Activated CD4-positive, alpha-beta memory T cell treated with anti-CD3 and anti-CD28 coated beads for 36 hours (primary cell): ENCODE data around the gene ZC3H10. TPM values are rescaled to one million over a fixed set of nuclear protein-coding genes. Genes with fewer than 3 reads are reported as not detected.
A peak's percentile ranks its signal among the peaks of the same experiment; 100 is the strongest.
"Not testable (repeated sequence)": the region's sequence is repeated elsewhere in the genome, so short reads cannot be mapped to it uniquely, and the experiment has no call there.

Experiments
- CTCF ChIA-PET: fragments of 350-600 bp; sonication (Branson Sonifier 250); formaldehyde crosslinking; loops from one replicate; lab custom pipeline; 2021; ENCODE audit warnings: antibody characterized with exemption, inconsistent platforms; lab: Charles Lee
- POLR2A ChIA-PET: fragments of 350-600 bp; sonication (Branson Sonifier 250); formaldehyde crosslinking; loops from one replicate; lab custom pipeline; 2021; ENCODE audit warnings: antibody characterized with exemption; lab: Charles Lee
- DNase-seq: peaks from one replicate; pipeline ENCODE4 v3.0.0-alpha.2; 2020
- H3K27ac Mint-ChIP-seq: one replicate; pipeline ENCODE4 v1.8.0; 2021; ENCODE audit warnings: mixed read lengths
- H3K27me3 Mint-ChIP-seq: one replicate; pipeline ENCODE4 v1.8.0; 2021; ENCODE audit warnings: mixed read lengths
- H3K36me3 Mint-ChIP-seq: one replicate; pipeline ENCODE4 v1.8.0; 2021; ENCODE audit warnings: mixed read lengths
- H3K4me1 Mint-ChIP-seq: one replicate; pipeline ENCODE4 v1.8.0; 2021; ENCODE audit warnings: low read depth, mixed read lengths
- H3K4me3 Mint-ChIP-seq: one replicate; pipeline ENCODE4 v1.8.0; 2021; ENCODE audit warnings: mild to moderate bottlenecking, mixed read lengths
- H3K9me3 Mint-ChIP-seq: one replicate; pipeline ENCODE4 v1.8.0; 2021; ENCODE audit warnings: mixed read lengths
- intact Hi-C: fragments of 100-400 bp; cut with micrococcal nuclease; formaldehyde crosslinking; loops from one replicate; pipeline ENCODE4 v1.15.1; 2023
- total RNA-seq, 2 experiments: library from RNA; stranded (reverse); gene quantifications; one replicate each; pipeline ENCODE4 v1.2.3, GENCODE V29; 2021

Gene ZC3H10
- total RNA-seq, 2 experiments from 2014 or later = 5.1 to 7.2 TPM

DNA sequence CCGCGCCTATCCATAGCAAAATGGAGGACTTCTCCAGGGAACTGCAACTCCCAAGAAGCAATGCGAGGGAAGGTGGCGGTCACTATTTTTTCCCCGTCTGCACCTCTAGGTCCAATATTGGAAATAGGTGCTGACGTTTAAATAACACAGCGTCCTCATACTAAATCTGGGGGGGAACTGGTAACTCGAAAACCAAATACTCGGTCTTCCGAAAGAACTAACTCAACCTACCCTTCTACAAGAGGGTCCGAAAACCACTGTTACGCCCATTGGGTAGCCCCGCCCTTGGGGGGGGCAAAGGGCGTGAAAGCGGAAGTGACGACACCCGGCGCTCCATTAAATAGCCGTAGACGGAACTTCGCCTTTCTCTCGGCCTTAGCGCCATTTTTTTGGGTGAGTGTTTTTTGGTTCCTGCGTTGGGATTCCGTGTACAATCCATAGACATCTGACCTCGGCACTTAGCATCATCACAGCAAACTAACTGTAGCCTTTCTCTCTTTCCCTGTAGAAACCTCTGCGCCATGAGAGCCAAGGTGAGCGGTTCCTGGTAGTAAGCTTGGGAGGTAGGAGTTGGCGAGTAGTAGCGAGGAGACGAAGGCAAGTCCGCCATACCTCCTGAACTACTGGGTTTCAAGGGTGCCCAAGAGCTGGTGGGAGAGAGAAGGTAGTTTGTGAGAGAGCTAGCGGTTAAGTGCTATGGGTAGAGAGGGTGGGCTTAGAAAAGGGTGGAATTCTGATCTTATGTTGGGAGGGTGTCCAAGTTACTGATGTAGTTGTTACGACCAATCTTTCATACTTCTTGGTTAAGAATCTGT, 1.6 kb upstream of the ZC3H10 start, which contains the start of gene RPL41:
TSS of gene RPL41 (plus strand) at position 367 of the 815 bp plus-strand sequence.
- CTCF ChIA-PET = interaction anchor here (2.0 to 6.9 kb wide), 5 partner anchors 12 to 74 kb away, joined by 6 to 168 read pairs (median 60); partner anchors contain the start of genes ESYT1, MYL6, PA2G4 and SMARCC2
- Mint-ChIP-seq H3K36me3 (peaks cover 52% of the 10 kb centered on the region), H3K27ac (peak within 1 kb of the TSS; percentile 100)

DNA sequence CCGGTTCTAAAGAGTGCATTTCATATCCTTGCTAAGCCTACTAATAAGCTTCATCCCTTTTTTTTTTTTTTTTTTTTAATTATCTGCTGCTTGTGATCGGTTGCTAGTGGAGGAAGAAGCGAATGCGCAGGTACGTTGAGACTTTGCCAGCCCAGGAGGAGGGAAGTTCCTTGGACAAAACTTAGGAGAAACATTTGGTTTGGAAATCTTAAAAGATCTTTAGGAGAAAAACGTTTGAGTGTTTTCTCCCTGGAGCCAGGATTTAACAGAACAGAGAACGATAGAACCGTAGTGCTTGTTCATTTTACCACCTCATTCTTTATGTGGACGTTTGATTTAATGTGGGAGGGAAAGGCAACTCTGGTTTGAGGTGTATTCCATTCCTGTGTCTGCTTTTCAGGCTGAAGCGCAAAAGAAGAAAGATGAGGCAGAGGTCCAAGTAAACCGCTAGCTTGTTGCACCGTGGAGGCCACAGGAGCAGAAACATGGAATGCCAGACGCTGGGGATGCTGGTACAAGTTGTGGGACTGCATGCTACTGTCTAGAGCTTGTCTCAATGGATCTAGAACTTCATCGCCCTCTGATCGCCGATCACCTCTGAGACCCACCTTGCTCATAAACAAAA, 872 bp upstream of the ZC3H10 start:
- DNase-seq, H3K9me3 Mint-ChIP-seq, H3K27me3 Mint-ChIP-seq: not testable (repeated sequence)
- peak overlapping the region; percentile 99 for H3K4me3 Mint-ChIP-seq
- peaks cover 29% of the 10 kb centered on the region for H3K4me1 Mint-ChIP-seq
- CTCF ChIA-PET = interaction anchor here (1.2 to 6.9 kb wide), 11 partner anchors 11 to 378 kb away, joined by 3 to 168 read pairs (median 6); partner anchors contain the start of genes ESYT1, MYL6, PA2G4 and SMARCC2
- POLR2A ChIA-PET = interaction anchor here (0.6 to 6.7 kb wide), 13 partner anchors 10 to 379 kb away, joined by 3 to 101 read pairs (median 10); partner anchors contain the start of genes ANKRD52, ESYT1, MYL6 and PA2G4
- H3K27ac Mint-ChIP-seq = peak overlapping the region; percentile 100
- H3K36me3 Mint-ChIP-seq = peaks cover 50% of the 10 kb centered on the region
- intact Hi-C loops = loop anchor here (2.0 to 5.0 kb wide), 5 partner anchors 38 to 515 kb away; partner anchors contain the start of genes BAZ2A, CNPY2, ORMDL2 and SARNP

More for the DNA sequence above, 1.6 kb upstream of the ZC3H10 start, which contains the start of gene RPL41:
- Mint-ChIP-seq H3K9me3 (no peaks in the 10 kb centered on the region), H3K4me3 (peak within 1 kb of the TSS; percentile 99), H3K4me1 (peaks cover 29% of the 10 kb centered on the region), H3K27me3 (no peaks in the 10 kb centered on the region)
- POLR2A ChIA-PET = interaction anchor here (0.6 to 6.7 kb wide), 10 partner anchors 11 to 378 kb away, joined by 3 to 101 read pairs (median 6); partner anchors contain the start of genes ESYT1, IL23A, PA2G4 and RAB5B
- intact Hi-C loops = loop anchor here (1.0 to 5.0 kb wide), 8 partner anchors 12 to 516 kb away; partner anchors contain the start of genes BAZ2A, CNPY2, ORMDL2 and PA2G4
- DNase-seq = peak; percentile 96

DNA sequence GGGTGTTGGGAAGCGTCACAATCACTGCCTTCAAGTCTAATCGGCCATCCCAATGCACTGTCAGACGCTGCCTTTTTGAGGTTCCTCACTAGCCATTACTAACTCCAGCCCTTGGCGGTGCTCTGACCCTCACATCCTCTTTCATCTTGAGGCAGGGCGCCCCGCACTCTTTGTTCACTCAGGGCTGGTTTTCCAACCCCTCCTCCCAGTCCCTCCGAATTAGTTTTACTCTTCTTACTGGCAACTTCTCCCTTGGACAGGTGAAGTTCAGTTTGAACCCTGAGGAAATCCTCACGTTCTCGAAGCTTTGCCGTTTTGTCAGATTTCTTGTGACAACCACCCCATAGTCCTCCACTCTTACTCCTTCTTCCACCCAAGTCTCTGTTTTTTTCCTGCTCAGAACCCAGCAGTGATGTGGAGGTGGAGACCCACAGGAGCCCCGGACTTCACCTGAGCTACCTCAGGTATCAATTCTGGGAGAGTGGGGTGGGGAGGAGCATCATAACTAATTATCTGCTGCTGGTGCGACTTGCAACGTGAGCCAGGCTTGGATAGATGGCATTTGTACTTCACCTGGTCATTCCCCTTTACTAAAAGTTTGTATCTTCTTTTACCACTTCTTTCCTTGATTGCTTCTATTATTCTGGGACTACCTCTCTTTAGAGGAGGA, 757 bp downstream of the ZC3H10 start:
- H3K27ac Mint-ChIP-seq = peak overlapping the region; percentile 100
- POLR2A ChIA-PET = interaction anchor here (0.5 to 6.7 kb wide), 24 partner anchors 9 to 562 kb away, joined by 3 to 101 read pairs (median 4); partner anchors contain the start of genes ANKRD52, ESYT1, IL23A and MYL6

DNA sequence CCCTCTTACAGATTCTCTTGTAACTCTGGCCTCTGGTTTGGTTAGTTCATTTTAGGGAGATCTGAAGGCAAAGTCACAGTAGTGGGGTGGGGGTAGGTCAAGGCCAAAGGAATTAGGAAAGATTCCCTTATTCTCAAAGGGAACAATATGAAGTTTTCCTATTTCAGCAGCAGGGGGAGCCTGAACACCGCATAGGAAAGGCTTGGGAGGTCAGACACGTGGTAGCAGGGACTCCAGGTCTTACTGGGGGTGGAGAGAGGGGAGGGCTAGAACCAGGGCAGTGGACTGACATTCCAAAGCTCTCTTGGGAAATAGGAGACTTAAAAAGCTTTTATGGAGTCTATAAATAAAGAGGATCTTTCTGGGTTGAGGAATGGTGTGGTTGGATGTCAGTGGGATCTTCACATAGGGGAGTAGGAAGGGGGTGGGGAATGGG, 1.3 kb downstream of the ZC3H10 start:
- Mint-ChIP-seq H3K36me3 (peaks cover 28% of the 10 kb centered on the region), H3K27ac (peak overlapping the region; percentile 100), H3K4me3 (peak overlapping the region; percentile 99), H3K27me3 (no peaks in the 10 kb centered on the region), H3K9me3 (no peaks in the 10 kb centered on the region), H3K4me1 (peaks cover 34% of the 10 kb centered on the region)
- CTCF ChIA-PET = interaction anchor here (0.6 to 6.9 kb wide), 18 partner anchors 9 to 381 kb away, joined by 3 to 168 read pairs (median 7); partner anchors contain the start of genes ANKRD52, COQ10A, ESYT1 and MYL6
- intact Hi-C loops = loop anchor here (1.0 to 5.0 kb wide), 8 partner anchors 139 to 513 kb away; partner anchors contain the start of genes ANKRD52, BAZ2A, CNPY2 and IL23A
- peak; percentile 73 for DNase-seq
- POLR2A ChIA-PET = interaction anchor here (0.6 to 6.7 kb wide), 11 partner anchors 14 to 145 kb away, joined by 3 to 101 read pairs (median 4); partner anchors contain the start of genes PA2G4, RAB5B, RNF41 and SMARCC2

More for the DNA sequence above, 757 bp downstream of the ZC3H10 start:
- Mint-ChIP-seq H3K9me3 (no peaks in the 10 kb centered on the region), H3K4me1 (peaks cover 31% of the 10 kb centered on the region), H3K4me3 (peak overlapping the region; percentile 99), H3K36me3 (peaks cover 34% of the 10 kb centered on the region), H3K27me3 (no peaks in the 10 kb centered on the region)
- CTCF ChIA-PET = interaction anchor here (1.0 to 6.9 kb wide), 33 partner anchors 9 to 517 kb away, joined by 3 to 168 read pairs (median 6); partner anchors contain the start of genes ANKRD52, CNPY2, COQ10A and ERBB3
- intact Hi-C loops = loop anchor here (1.0 to 5.0 kb wide), 16 partner anchors 7 to 513 kb away; partner anchors contain the start of genes ANKRD52, BAZ2A, CNPY2 and CS
- no peak for DNase-seq

DNA sequence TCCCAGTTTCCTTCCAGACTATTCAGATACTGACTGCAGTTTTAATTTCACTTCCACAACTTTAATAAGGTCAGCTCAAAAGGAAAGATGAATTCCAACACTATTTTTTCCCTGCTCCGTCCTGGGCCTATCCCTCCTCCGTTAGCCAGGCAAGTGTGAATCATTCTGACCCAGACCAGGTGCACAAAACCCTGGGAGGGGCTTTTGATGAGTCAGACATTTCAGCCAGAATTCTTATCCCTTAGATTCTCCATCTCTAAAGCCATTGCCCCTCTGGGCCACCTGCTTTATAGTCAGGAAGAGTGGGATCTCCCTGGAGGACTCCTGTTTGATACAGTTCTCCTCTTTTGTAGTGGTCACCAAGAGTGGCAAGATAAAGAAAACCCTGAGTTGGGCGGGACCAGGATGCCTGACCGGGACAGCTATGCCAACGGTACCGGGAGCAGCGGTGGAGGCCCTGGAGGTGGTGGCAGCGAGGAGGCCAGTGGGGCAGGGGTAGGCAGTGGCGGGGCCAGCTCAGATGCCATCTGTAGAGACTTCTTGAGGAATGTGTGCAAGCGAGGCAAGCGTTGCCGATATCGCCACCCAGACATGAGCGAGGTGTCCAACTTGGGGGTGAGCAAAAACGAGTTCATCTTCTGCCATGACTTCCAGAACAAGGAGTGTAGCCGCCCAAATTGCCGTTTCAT, 2.2 kb downstream of the ZC3H10 start:
- DNase-seq = no peak

DNA sequence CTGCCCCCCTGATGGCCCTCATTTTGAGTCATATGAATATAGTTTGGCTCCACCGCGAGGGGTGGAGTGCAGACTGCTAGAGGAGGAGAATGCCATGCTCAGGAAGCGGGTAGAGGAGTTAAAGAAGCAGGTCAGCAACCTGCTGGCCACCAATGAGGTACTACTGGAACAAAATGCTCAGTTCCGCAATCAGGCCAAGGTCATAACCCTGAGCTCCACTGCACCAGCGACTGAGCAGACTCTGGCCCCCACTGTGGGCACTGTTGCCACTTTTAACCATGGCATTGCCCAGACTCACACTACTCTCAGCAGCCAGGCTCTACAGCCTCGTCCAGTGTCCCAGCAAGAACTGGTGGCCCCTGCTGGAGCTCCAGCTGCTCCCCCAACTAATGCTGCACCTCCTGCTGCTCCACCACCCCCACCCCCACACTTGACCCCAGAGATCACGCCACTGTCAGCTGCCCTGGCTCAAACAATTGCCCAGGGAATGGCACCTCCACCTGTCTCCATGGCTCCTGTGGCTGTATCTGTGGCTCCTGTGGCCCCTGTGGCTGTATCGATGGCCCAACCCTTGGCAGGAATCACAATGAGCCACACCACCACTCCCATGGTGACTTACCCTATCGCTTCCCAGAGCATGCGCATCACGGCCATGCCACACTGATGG, 3.3 kb downstream of the ZC3H10 start:
- no peak for DNase-seq
- Mint-ChIP-seq H3K36me3 (peaks cover 28% of the 10 kb centered on the region), H3K27me3 (no peaks in the 10 kb centered on the region), H3K9me3 (no peaks in the 10 kb centered on the region), H3K4me1 (peaks cover 39% of the 10 kb centered on the region), H3K4me3 (no peak overlapping the region), H3K27ac (no peak overlapping the region)
- ChIA-PET CTCF (interaction anchor here (6.9 kb wide), 1 partner anchor 69 kb away, joined by 168 read pairs; the partner anchor contains the start of gene SMARCC2), POLR2A (interaction anchor here (0.6 kb wide), 1 partner anchor 44 kb away, joined by 3 read pairs; no protein-coding TSS in a partner anchor)
- intact Hi-C loops = no loop called here

More for the DNA sequence above, 2.2 kb downstream of the ZC3H10 start:
- POLR2A ChIA-PET = interaction anchor here (0.6 to 6.7 kb wide), 6 partner anchors 14 to 101 kb away, joined by 3 to 101 read pairs (median 12); partner anchors contain the start of genes PA2G4, RNF41 and SMARCC2
- CTCF ChIA-PET = interaction anchor here (0.6 to 6.9 kb wide), 16 partner anchors 8 to 381 kb away, joined by 3 to 168 read pairs (median 10); partner anchors contain the start of genes ANKRD52, COQ10A, ESYT1 and MYL6
- Mint-ChIP-seq H3K36me3 (peaks cover 28% of the 10 kb centered on the region), H3K27ac (no peak overlapping the region), H3K9me3 (no peaks in the 10 kb centered on the region), H3K4me1 (peaks cover 35% of the 10 kb centered on the region), H3K4me3 (no peak overlapping the region), H3K27me3 (no peaks in the 10 kb centered on the region)
- intact Hi-C loops = no loop called here

DNA sequence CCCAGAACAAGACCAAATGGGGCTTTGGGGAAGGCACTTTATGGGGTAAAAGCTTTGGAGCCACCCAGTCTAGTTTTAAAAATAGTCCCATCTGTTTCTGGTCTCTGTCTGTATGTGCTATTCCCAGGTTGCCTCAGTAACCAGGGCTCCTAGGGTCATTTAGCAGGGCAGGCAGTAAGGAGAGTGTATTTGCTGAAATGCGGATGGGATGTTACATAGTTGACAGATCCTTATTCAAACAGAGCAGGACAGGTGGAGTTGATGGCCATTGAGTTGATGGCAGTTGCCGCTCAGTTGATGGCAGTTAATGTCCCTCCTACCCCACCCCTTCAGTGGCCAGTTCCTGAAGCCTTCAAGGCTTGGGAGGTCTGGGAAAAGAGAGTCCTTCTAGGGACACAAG, 4.6 kb downstream of the ZC3H10 start:
- H3K36me3 Mint-ChIP-seq = peaks cover 15% of the 10 kb centered on the region
- CTCF ChIA-PET = interaction anchor here (1.4 kb wide), 1 partner anchor 29 kb away, joined by 3 read pairs; no protein-coding TSS in a partner anchor
- no peaks in the 10 kb centered on the region for H3K9me3 Mint-ChIP-seq
- no peak overlapping the region for H3K27ac Mint-ChIP-seq
- POLR2A ChIA-PET = interaction anchor here (0.6 kb wide), 1 partner anchor 88 kb away, joined by 3 read pairs; no protein-coding TSS in a partner anchor
- H3K4me1 Mint-ChIP-seq = peaks cover 52% of the 10 kb centered on the region
- intact Hi-C loops = no loop called here
- no peak overlapping the region for H3K4me3 Mint-ChIP-seq
- H3K27me3 Mint-ChIP-seq = no peaks in the 10 kb centered on the region
- no peak for DNase-seq

DNA sequence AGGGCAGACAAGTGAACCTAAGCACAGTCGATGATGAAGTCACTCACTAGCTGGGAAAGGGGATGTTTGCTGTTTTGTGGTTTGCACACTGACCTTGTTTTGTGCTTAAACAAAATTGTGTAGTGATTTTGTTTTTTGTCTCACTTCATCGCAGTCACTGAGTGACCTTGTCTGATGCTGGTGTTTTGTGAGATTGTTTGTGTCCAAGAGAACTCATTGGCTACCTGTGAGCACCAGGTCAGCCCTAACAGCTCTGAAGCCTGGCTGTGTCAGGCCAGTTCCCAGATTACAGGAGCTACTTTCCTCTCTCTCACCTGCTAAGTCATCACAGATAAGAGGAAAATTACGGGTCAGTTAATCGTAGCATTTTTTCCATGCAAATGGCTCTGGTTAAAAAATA, 6.1 kb downstream of the ZC3H10 start:
- Mint-ChIP-seq H3K4me1 (peaks cover 43% of the 10 kb centered on the region), H3K9me3 (no peaks in the 10 kb centered on the region), H3K4me3 (no peak overlapping the region), H3K27ac (peak overlapping the region; percentile 34), H3K36me3 (peaks cover 18% of the 10 kb centered on the region), H3K27me3 (no peaks in the 10 kb centered on the region)
- ChIA-PET CTCF (interaction anchor here (0.6 to 7.8 kb wide), 8 partner anchors 15 to 98 kb away, joined by 3 to 118 read pairs (median 6); partner anchors contain the start of genes MYL6, MYL6B, RNF41 and SMARCC2), POLR2A (interaction anchor here (1.2 kb wide), 1 partner anchor 66 kb away, joined by 4 read pairs; the partner anchor contains the start of gene SMARCC2)
- no peak for DNase-seq
- intact Hi-C loops = no loop called here

DNA sequence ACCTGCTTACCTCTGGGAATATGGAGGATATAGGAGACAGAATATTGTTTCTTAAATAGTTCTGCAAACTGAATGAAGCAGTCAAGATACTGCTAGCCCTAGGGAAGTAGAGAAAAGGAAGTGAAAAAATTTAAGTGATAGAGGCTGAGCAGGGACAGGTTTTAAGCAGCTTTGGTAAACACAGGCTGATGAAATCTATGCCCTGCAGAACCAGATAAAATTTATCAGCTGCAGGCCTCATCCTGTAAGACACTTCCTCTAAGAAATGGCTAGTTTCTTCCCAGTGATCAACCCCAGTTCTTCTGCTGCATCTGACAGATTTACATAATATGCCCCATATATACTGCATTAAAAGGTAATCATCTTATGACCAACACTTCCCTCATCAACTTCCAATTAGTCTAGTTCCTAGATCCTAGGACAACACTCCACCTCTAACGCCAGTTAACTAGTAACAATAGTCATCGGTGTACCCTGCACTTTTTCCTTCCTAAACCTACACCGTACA, 8.7 kb downstream of the ZC3H10 start:
- CTCF ChIA-PET = interaction anchor here (0.9 to 7.8 kb wide), 16 partner anchors 9 to 131 kb away, joined by 3 to 118 read pairs (median 7); partner anchors contain the start of genes ANKRD52, MYL6, MYL6B and PA2G4
- intact Hi-C loops = loop anchor here (1.0 to 2.0 kb wide), 6 partner anchors 8 to 388 kb away; partner anchors contain the start of genes CS, MYL6, MYL6B and ZC3H10
- POLR2A ChIA-PET = interaction anchor here (0.9 to 3.8 kb wide), 5 partner anchors 9 to 95 kb away, joined by 3 to 45 read pairs (median 17); partner anchors contain the start of genes MYL6, MYL6B, RNF41 and RPL41
- Mint-ChIP-seq H3K4me1 (peaks cover 52% of the 10 kb centered on the region), H3K9me3 (no peaks in the 10 kb centered on the region), H3K27ac (peak overlapping the region; percentile 93), H3K4me3 (peak overlapping the region; percentile 97), H3K27me3 (no peaks in the 10 kb centered on the region), H3K36me3 (peaks cover 29% of the 10 kb centered on the region)
- no peak for DNase-seq
